ENCODE data around the gene MYMK.

MYMK gene

DNA sequence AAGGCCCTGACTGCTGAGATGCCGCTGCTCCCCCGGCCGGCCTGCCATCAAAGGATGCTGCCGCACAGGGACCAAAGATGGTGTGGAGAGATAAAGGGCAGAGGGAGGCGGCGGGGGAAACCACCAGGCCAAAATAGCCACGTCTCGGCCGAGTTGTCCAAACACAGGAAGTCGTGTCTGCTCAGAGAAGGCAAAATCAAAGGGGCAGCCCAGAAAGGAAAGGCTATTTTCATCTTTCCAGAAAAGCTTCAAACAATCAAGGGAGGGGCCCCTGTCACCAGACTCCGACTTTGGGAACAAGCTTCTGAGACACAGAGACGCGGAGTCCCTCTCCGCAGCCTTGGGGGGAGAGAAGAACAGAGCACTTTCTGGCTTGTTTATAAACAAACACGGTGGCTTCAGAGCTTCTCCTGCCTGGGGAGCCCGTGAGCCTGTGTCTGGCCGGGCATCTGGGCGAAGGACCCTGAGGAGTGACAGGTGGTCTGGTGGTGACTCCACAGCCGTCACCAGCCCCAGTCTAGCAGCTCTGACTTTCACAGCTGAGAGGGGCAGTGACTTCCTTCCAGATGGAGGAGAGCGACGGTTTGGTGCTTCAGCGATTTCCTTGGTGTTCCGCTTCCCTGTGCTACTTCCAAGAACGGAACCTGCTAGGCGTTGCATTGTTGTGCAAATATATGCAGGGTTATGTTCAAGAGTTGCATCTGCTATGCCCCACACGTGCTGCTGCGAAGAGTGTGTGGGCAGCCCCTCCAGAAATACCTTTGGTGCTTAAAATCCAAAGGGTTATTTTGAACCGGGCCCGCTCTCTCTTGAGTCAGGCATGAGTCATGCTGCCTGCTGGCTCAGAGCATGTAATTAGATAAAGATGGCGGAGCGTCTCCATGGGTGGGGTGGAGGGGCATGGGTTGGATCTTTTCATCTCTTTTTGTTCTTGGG, 33.7 kb upstream of the MYMK start:
- DNase-seq (ENCODE audit: low read depth, low spot score): no peak

DNA sequence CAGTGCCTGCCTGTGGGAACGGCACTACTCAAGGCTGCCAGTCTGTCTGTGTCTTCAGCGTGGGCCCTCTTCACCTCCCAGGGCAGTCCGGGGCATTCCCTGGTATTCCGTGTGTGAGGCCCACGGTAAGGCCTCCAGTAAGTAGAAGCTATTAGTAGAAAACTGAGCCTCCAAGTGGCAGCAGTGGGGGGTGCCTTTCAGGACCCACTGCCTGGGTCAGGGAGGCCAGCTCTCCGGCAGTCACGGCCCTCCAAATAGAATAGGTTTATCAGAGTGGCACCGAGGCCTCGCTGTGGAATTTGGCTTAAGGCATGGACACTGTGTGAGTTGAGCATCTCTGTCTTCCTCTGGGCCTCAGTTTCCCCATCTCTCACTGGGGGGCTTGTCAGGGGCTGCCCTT, 32.8 kb upstream of the MYMK start:
- DNase-seq (ENCODE audit: low read depth, low spot score): no peak

DNA sequence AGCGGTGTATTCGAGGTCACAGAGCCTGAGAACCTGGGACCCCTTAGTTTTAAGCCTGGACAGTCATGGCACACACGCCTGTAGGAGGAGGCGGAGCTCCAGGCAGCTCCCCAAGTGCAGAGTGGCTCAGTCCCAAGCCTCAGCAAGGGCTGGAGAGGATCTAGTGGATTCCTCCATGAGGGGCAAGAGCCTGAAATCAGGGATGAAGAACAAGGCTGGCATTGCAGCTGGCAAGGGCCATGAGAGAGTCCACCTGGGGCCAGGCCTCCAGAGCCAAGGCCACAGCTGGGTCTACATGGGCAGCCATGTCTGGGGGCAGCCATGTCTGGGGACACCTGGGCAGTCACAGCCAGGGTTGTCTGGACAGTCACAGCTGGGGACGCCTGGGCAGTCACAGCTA, 31.6 kb upstream of the MYMK start:
- no peak for DNase-seq (ENCODE audit: low read depth, low spot score)

DNA sequence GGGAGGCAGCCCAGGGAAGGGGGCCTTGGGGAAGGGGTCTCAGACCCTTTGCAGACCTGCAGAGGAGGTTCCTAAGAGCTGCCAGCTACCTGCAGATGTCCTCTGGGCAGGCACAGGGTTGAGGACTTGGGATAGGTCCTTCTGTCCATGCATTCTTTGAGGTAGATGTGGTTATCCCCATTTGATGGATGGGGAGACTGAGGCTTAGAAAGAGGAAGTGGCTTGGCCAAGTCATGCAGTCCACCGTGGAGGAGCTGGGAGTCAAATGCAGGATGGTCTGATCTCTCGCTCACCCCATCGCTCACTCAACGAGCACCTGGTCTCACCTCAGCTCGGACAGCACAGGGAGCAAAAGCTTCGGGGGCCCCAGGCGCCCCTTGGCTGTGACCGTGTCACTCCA, 30.0 kb upstream of the MYMK start:
- DNase-seq (ENCODE audit: low read depth, low spot score): no peak

DNA sequence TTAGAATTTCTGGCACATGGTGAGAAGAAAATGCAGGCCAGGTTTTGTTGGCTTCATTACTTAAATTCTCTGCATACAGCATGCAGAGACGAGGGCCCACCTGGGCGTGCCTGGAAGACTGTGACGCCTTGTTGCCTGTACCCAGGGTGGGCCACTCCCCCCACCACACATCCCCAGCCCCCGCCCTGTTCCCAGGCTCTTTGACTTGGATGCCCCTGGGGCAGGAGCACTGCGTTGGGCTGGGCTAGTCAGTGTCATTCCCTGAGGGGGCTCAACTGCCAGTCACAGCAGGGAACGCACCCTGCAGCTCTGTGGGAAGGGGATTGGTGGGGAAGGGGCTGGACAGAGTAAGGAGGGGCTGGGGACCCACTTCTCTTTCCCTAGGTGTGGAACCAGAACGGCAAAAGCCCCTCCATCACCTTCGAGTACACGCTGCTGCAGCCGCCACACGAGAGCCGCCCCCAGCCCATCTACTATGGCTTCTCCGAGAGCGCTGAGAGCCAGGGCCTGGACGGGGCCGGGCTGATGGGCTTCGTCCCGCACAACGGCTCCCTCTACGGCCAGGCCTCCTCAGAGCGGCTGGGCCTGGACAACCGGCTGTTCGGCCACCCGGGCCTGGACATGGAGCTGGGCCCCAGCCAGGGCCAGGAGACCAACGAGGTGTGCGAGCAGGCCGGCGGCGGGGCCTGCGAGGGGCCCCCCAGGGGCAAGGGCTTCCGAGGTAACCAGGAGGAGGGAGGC, 29.4 kb upstream of the MYMK start:
- no peak for DNase-seq (ENCODE audit: low read depth, low spot score)

DNA sequence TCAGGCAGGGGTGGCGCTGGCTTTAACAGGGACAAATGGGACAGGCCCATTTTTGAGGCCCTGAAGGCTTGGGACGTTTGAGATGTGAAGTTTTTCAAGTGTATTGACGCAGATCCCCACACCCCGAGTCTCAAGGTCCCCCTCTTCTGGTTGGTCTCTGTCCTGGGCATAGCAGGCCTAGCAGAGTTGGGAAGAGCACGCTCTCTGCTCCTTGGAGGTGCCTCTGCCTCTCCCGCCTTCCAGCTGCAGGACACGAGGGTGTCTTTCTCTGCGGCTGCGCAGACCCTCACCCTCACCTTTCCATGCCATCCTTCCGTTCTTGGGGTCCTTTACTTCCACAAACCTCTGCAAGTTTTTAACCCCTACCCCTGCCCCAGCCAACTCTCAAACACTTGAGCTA, 28.4 kb upstream of the MYMK start:
- DNase-seq (ENCODE audit: low read depth, low spot score): no peak

DNA sequence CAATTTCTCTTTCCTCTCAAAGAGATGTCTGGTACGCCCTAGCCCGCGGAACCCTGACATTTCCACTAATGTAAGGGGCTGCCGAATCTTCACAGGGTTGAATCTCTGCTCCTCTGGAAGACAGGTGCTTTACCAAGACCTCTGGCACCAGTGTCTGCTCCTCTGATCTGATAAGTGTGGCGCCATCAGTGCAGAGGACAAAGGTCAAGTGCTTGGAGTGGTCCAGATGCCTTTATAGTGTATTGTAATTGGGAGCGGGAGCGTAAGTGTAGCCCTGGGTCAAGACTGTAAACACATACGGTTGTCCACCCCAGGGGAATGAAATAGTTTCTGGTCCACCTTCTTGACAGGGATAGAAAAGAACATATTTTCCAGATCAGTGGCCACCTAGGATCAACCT, 27.5 kb upstream of the MYMK start:
- DNase-seq (ENCODE audit: low read depth, low spot score): no peak

DNA sequence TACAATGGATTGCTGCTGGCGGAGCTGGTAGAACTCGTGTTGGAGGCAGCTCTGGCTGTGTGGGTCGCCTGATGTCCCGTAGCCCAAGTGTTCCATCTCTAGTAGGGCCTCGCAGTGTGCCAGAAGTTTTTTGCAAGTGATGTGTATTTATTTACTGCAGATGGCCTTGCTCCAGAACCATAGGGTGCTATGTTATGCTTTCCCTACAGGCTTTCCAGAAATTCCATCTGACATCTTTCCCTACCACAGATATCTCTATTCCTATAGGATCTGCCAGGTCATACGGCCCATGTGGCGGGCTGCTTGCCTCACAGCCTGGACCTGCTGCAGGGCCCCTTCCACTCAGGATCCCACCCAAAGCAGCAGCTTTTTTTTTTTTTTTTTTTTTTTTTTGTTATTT, 26.7 kb upstream of the MYMK start:
- no peak for DNase-seq (ENCODE audit: low read depth, low spot score)

DNA sequence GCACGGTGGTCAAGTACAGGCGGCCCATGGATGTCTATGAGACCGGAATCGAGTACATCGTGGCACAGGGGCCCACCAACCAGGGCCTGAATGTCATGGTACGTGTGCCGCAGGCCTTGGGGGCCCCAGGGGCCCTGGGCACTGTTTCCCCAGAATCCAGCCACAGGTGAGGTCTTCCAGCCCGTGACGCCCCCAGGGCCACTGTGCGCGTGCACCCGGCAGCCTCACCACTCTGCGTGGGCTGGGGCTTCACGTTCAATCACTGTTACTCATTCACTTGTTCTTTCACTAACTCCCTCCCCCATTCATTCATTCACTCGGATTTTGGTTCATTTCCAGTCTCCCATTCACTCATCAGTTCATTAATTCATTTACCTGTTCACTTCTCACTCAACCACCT, 22.4 kb upstream of the MYMK start:
- DNase-seq (ENCODE audit: low read depth, low spot score): no peak

DNA sequence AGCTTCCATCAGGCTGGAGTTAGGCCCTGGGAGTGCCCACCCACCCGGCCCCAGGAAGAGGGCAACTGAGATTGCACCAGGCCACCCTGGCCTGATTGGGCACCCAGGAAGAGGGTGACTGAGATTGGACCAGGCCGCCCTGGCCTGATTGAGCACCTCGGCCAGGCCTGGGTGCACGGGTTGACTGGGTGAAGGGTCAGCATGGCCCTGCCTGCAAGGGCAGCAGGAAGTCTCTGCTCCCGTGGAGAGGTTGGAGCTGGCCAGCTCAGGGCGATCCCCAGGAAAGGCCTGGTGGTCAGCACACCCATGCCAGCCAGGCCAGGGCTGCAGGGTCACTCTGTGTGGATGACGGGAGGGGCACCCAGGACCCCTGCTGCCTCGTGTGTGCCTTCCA, 21.5 kb upstream of the MYMK start:
- DNase-seq (ENCODE audit: low read depth, low spot score): no peak

DNA sequence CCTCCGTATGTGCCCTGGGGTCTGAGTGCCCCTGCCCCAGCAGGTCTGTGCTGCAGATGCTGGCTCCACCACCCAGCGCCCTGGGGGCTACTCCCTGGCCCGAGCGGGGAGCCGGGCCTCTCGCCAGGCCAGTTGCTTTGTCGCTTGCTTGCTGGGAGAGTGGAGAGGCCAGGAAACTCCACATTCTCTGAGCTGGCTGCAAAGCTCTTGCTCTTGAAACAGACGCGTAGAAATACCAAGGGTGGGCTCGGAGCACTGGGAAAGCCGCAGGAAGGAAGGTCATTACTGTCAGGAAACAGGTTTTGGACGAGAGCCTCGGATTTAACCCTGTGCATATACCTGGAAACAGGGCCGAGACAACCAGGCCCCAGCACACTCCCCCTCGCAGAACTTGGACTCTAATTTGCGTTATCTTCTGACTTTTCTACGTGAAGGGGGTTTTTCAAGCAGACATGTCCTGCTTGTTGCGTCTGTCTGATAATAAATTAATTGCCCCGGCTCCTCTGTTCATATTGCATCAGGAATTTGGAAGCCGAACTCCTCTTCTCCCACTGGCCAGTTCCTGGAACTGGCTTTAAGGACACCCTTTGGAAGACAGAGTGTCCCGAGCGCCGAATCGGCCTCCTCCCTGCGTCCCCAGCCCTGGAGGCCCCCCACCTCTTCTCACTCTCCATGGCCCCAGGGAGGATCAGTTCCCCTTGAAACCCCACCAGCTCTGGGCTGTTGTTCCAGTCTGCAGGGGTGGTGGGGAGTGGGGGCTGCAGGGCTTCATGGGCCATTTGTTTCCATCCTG, 20.9 kb upstream of the MYMK start:
- no peak for DNase-seq (ENCODE audit: low read depth, low spot score)

DNA sequence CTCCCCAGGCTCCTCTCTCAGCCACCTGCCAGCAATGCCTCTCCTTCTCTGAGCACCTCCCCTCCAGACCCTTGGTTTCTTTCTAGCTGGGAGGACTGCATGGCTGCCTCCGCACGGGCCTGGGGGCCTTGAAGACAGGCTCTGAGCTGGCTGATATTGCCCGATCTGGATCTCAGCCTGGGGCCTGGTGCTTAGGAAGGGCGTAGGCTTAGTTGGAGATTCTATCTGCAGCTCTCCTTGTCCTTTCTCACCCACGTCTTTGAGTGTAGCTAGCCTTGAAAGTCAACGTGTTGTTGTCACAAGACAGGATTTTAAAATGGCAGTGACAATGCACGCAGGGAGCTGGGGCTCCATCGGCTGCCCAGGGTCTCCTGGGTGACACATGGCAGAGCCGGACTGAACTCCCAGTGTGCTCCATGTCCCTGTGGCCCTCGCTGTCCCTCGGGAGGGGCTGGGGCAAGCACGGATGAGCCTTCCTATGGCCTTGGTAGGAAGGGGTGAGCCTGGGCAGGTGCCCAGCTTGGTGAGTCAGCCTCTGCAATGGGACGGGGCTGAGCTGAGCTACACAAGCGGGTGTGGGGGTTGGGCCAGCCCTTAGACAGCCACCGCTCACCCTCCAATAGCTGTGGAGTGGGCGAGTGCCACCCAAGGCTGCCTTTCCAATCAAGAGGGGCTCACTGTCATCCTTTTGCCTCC, 19.2 kb upstream of the MYMK start:
- DNase-seq (ENCODE audit: low read depth, low spot score): no peak

DNA sequence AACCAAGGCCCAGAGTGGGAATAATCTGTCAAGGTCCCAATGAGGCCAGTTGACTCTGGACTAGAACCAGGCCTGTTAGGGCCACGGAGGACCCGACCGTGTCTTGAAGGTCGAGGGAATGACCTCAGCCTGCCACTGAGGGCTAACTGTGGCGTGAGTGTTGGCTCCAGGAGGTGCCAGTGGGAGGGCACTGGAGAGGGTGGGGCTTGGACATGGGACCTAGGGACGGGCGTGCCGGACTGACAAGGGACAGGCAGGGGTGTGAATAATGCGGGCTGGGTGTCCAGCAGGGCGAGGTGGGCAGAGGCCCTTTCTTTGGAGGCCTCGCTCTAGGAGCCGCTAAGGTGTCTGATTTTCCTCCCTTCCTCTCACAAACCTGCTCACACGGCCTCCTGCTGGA, 17.2 kb upstream of the MYMK start:
- DNase-seq (ENCODE audit: low read depth, low spot score): no peak

DNA sequence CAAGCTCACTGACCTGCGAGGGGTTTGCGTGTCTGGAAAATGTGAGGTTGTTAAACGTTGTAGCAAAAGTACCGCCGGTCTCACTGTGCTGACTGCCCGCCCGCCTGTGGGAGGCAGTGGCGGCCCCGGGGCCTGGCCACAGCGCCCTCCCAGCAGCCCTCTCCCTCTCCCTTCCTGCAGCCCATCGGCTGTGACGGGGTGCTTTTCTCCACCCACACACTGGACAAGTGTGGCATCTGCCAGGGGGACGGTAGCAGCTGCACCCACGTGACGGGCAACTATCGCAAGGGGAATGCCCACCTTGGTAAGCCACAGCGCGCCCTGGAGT, 15.9 kb upstream of the MYMK start:
- no peak for DNase-seq (ENCODE audit: low read depth, low spot score)

DNA sequence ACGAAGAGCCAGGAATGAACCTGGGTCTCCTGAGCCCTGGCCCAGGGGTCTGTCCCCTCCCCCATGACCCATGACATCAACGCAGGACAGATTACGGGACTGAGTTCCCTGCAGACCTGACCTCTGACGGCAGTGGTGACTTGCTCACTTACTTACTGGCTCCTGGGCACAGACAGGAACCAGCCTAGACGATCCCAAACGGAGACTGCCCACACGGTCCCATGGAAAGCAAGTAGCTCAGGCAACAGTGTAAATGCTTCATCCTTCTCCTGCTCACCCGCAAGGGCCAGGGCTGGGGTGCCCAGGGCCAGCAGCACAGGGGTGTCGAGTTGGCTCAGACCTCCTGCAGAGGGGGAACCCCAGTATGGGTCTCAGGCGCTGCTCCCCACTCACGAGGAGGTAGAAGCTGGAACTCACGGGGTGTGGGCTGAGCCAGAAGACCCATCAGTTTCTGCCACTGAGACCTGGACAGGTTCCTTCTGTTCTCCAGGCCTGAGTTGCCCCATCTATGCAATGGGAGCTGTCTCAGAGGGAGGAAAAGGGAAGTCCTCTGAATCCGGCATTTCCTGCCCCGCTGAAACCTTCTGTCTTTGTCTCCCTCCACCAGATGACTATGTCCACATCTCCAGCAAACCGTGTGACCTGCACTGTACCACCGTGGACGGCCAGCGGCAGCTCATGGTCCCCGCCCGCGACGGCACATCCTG, 15.4 kb upstream of the MYMK start:
- DNase-seq (ENCODE audit: low read depth, low spot score): no peak

DNA sequence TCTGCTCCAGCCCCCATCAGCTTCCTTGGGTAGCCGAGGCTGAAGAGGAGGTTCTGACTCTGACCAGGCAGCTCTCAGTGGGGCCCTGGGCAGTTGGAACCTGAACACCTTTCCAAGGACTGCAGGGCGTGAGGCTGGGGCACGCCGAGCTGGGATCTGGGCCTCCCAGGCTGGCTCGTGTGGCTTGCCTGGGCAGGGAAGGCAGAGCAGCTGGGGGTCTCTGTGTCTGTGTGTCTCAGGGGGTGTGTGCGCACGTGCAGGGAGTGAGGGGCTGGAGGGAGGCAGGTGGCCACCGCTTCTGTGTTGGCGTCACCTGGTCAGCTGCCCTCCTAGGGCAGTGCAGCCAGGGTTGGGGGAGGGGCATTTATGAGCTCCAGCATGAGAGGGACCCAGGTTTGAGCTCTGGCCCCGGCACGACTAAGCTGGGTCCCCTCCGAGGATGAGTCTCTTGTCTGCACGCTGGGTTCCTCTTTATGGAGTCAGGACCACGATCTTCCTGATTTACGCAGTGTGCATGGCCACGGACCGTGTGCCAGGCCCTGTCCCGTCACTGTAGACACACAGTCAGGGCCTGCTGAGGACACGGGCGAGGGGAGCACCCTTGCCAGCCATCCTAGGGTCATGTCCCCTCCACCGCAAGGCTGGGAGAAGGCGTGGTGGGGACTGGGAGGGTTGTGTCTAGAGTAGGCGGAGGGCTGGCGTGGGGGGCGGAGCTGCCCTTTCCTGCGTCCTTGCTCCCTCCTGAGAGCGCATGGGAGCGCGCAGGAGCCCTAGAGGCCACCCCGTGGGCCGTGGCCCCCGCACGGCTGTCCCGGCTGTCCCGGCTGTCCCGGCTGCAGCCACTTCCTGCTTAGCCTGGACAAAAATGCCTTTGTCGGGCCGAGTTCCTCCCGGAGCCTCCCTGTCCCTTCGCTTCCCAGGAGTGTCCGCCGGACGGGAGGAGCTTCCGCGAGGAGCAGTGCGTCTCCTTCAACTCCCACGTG, 14.4 kb upstream of the MYMK start:
- DNase-seq (ENCODE audit: low read depth, low spot score): no peak

DNA sequence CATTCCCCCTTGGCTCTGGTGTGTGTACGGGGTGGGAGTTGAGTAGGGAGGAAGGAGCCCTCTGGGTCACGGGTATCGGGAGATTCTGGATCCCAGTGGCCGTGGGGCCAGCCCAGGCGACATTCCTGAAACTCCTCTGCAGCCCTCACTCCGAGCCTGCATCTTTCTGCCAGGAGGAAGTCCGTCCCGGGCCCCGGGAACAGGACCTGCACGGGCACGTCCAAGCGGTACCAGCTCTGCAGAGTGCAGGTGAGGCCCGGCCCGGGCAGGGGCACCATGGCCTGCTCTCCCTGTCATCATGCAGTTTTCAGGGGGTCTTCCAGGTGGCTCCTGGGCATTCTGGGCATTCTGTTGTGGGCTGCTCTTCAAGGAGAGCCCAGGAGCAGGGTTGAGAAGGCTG, 13.4 kb upstream of the MYMK start:
- DNase-seq (ENCODE audit: low read depth, low spot score): no peak

DNA sequence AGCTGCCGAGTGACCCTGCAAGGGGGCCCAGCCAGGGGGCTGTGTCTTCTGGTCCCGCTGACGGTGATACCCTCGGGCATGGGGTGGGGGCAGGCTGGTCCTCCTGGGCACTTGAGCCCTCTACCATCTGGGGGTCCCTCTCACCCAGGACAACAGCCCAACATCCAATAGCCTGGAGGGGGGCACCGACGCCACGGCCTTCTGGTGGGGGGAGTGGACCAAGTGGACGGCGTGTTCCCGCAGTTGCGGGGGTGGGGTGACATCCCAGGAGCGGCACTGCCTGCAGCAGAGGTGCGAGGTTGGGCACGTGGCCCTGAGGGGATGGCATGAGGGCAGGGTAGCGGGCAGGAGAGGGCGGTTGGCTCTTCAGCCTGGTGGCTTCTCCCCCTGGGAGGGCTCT, 12.5 kb upstream of the MYMK start:
- DNase-seq (ENCODE audit: low read depth, low spot score): no peak

DNA sequence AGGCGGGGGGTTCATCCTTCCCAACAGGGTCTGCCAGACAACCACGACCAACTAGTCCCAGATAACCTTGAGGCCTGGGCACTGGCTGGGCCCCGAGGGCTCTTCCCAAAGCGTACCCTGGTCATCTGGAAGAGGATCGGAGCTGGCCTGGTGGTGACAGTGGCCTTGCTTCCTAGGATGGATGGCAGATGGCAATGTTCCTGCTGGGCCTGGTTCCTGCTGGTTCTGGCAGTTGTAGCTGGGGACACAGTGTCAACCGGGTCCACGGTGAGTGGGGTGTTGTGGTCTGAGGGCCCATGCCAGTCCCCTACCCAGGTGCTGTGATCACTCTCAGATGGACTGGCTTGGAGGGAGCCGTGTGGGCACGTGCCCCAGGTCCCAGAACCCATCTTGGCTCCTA, 11.8 kb upstream of the MYMK start:
- DNase-seq (ENCODE audit: low read depth, low spot score): no peak

DNA sequence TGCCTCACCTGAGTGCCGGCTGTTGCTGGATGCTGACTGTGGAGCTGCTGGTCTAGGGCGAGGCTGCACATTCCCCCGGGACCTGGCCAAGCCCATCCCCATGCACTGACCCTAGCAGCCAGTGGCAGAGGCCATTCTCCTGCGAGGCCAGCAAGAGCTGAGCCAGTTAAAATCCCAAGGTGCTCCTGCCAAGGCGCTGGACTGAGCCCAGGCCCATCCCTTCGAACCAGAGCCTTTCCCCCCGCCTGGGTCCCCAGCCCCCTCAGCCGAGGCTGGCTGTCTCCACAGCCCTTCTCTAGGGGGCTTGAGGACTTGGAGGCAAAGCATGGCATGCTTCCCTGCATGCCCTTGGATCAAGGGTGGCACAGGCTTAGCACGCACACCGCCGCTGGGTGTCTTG, 11.3 kb upstream of the MYMK start:
- no peak for DNase-seq (ENCODE audit: low read depth, low spot score)
